NCI-H1105 treated with DMSO at 0.1 percent for 48 hours (cell line): ENCODE data around the gene HEATR5B.
"Not testable (repeated sequence)": the region's sequence is repeated elsewhere in the genome, so short reads cannot be mapped to it uniquely, and the experiment has no call there.

Experiments
- DNase-seq: peaks from one replicate; lab custom pipeline; 2025; lab: John Stamatoyannopoulos, UW

The HEATR5B gene

GRCh38 chr2:36941867-36942266, 142.3 kb downstream of the HEATR5B start:
- DNase-seq = no peak

- DNase-seq = not testable (repeated sequence)
Observed at GRCh38 chr2:36936526-36936925, 147.6 kb downstream of the HEATR5B start.

- not testable (repeated sequence) for DNase-seq
Observed at GRCh38 chr2:36931688-36932087, 152.5 kb downstream of the HEATR5B start.
